Fibroblast of villous mesenchyme (primary cell): Measurements from ENCODE around the gene PRKN. TPM values are rescaled to one million over a fixed set of nuclear protein-coding genes. Genes with fewer than 3 reads are reported as not detected.

Experiments used
- DNase-seq: peaks from one replicate; pipeline ENCODE4 v3.0.0-alpha.2; 2010; ENCODE audit warnings: low read depth
- H3K4me3 ChIP-seq: 2 replicates; pipeline ENCODE4 v1.5.1; 2011; ENCODE audit warnings: low read depth, mild to moderate bottlenecking, low read length
- total RNA-seq: library from RNA; depleted of rRNA; stranded (reverse); fragments of >200 nt; gene quantifications from 2 replicates; pipeline ENCODE4 v1.2.3, GENCODE V29; 2012
- TF ChIP-seq, protein P1 (sequence below): IDR thresholded peaks from 2 replicates; pipeline ENCODE4 v1.5.1; 2012; ENCODE audit warnings: low read depth, mild to moderate bottlenecking, low read length; ENCODE audit not compliant: insufficient read depth

The PRKN gene
- total RNA-seq, 1 donor, result 2.2 TPM

DNA sequence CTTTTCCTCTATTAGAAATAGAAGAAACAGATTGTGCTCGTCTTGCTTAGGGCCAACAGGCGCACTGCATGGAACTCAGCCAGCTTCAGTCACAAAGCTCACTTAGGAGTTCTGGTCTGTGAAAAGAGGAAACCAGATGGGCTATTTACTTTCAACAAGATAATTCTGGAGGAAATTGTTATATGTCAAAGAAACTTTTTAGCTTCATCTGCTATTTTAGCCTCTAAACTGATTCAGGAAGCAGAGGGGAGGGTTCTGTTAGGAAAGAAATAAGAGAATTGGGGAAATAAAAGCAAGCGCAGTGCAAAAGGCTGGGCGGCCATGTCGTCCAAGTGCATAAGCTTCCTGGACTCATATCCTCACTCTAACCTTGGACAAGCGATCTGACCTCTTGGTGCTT is 21.3 kb downstream of the PRKN start:
- no peak overlapping the region for H3K4me3 ChIP-seq
- peak; percentile 8 for DNase-seq
- TF ChIP-seq, protein P1, sequence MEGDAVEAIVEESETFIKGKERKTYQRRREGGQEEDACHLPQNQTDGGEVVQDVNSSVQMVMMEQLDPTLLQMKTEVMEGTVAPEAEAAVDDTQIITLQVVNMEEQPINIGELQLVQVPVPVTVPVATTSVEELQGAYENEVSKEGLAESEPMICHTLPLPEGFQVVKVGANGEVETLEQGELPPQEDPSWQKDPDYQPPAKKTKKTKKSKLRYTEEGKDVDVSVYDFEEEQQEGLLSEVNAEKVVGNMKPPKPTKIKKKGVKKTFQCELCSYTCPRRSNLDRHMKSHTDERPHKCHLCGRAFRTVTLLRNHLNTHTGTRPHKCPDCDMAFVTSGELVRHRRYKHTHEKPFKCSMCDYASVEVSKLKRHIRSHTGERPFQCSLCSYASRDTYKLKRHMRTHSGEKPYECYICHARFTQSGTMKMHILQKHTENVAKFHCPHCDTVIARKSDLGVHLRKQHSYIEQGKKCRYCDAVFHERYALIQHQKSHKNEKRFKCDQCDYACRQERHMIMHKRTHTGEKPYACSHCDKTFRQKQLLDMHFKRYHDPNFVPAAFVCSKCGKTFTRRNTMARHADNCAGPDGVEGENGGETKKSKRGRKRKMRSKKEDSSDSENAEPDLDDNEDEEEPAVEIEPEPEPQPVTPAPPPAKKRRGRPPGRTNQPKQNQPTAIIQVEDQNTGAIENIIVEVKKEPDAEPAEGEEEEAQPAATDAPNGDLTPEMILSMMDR, result no peak

DNA sequence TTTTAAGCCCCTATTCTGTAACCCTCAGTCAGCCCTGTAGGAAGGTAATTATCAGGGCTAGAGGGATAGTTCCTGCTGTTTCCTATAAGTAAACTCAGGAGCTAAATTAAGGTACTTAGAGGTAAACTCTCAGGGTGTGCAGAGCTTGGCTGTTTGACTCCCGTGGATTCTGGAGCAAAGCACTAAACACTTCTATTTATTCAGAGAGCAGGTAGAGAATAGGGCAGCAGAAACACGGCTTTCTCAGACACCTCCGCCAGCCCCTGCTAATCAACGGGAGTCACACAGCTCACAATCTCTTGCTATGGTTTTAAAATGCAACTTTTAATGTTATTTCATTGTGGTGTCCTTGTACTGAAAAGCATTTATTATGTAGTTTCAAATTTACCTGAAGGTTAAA is 21.8 kb downstream of the PRKN start:
- no peak overlapping the region for H3K4me3 ChIP-seq
- TF ChIP-seq, protein P1, result no peak
- no peak for DNase-seq

DNA sequence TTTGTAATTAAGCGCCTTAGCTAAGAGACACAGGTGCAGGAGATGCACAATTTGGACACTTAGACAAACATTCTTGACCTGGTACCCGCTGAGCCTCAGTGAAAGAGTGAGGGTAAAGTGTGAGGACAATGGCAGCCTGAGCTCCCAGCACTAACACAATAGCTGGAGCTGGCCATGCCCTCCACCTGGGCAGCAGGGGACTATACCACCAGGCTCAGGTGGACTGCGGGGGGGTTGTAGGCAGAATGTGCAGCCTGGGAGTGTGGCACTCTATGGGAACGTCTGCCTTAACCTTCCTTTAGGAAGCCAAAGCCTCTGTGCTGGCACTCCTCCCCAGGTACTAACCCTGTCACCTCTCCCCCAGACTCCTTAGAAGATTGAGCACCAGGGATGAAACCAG is 23.6 kb downstream of the PRKN start:
- no peak overlapping the region for H3K4me3 ChIP-seq
- no peak for DNase-seq
- TF ChIP-seq, protein P1, result no peak

DNA sequence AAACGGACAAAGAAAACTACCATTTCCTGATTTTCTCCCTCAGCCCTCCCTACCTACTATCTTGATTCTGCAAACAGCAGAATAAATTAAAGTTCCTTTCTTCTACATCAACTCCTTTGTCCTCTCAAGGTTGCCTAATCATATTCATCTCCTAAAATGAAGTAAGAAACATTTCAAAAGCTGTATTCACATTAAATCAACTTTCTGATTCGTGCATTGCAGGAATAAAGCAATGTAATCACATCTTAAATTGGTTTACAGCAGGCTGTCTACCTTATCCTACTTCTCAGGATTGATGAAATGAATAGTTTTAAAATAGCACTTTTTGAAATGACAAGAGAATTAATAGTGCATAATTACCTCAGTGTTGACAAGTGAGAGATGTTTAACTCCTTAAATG is 25.1 kb downstream of the PRKN start:
- DNase-seq, result no peak
- TF ChIP-seq, protein P1, result no peak
- H3K4me3 ChIP-seq, result no peak overlapping the region

DNA sequence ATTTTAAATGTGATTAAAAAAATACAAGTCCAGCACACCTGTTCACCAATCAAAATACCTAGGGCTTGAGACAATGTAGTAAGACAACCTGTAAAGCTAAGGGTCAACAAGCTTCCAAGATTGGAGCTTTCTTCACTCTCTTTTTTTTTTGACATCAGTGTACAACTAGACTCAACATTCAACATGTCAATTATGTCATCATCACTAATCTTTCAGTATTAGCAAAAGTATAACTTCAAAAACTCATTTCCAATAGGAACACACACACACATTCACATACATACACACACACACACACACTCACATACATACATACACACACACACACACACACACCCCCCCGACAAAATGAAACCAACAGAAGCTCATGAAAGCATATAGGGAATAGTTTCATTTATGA is 26.0 kb downstream of the PRKN start:
- no peak overlapping the region for H3K4me3 ChIP-seq
- no peak for DNase-seq
- TF ChIP-seq, protein P1, result no peak

DNA sequence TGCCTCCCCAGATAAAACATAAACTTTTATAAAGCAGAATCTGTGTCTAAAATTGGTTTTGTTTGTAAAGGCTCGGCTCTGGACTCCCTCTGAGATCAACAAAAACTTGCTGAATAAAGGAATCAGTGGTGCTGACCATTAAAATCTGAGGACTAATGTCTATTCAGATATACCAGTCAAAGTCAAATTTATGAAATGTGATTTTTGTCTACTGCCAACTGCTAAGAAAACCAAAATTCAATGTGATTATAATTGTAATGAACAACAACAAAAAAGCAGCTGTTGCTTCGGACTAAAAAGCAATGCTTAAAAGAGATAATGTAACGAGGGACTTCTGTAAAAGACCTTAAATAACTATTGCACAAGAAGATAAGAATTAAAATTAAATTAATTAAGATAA is 26.6 kb downstream of the PRKN start:
- TF ChIP-seq, protein P1, result no peak
- DNase-seq, result no peak
- no peak overlapping the region for H3K4me3 ChIP-seq

DNA sequence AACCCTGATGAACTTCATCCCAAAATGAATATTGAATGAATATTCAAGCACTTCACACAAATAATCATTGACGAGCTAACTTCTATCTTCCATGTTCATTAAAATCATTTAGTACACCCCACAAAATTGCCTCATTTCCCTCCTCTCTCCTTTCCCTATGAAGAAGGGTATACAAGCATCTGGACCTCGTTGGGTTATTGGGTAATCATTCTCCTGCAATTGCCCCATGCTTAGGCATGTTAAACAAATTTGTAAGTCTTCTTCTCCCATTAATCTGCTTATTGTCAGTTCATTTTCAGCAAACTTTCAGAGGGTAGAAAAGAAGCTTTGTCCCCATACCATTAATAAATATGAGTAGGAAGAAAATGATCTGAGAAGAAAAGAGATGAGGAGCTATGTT is 27.6 kb downstream of the PRKN start:
- TF ChIP-seq, protein P1, result no peak
- DNase-seq, result peak; percentile 2
- no peak overlapping the region for H3K4me3 ChIP-seq
